SU-DHL-6 (cell line): ENCODE data around the gene PDE7B.

Experiments used
- CTCF ChIP-seq: fragments of 200-600 bp; sonication (generic); IDR thresholded peaks from one replicate; pipeline ENCODE4 v1.5.1; 2017; ENCODE audit warnings: antibody characterized with exemption, mild to moderate bottlenecking, low read length, moderate library complexity; ENCODE audit not compliant: insufficient read depth, poor library complexity, severe bottlenecking
- EZH2phosphoT487 ChIP-seq: fragments of 200-600 bp; sonication (generic), shearing (Covaris generic); conservative IDR thresholded peaks from 2 replicates; pipeline ENCODE4 v1.6.1; 2018; ENCODE audit warnings: mild to moderate bottlenecking, antibody characterized with exemption, low read length, moderate library complexity, mixed read lengths

DNA sequence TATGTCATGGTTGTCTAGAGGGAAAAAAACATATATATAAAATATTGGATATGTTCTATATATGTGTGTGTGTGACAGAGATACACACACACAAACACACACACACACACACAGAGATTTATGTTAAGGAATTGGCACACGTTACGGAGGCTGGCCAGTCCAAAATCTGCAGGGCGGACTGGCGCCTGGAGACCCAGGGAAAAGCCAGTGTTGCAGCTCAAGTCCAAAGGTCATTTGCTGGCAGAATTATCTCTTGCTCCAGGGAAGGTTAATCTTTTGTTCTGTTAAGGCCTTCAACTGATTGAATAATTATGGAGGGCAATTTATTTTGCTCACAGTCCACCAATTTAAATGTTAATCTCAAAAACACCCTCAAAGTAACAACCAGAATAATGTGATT is 37.5 kb upstream of the PDE7B start:
- TF ChIP-seq CTCF = no peak
- TF ChIP-seq EZH2phosphoT487 = no peak
